G401.6 (cell line): Measurements from ENCODE around the gene F9.
"Not testable (repeated sequence)": the region's sequence is repeated elsewhere in the genome, so short reads cannot be mapped to it uniquely, and the experiment has no call there.

Experiments used
- FAIRE-seq: peaks from 2 replicates; lab custom pipeline; 2012; peaks lifted over from hg19 to GRCh38; lab: Jason Lieb, UNC

Gene F9

DNA sequence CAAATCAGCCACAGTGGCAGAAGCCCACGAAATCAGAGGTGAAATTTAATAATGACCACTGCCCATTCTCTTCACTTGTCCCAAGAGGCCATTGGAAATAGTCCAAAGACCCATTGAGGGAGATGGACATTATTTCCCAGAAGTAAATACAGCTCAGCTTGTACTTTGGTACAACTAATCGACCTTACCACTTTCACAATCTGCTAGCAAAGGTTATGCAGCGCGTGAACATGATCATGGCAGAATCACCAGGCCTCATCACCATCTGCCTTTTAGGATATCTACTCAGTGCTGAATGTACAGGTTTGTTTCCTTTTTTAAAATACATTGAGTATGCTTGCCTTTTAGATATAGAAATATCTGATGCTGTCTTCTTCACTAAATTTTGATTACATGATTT is at the start of gene F9:
F9 (plus strand) TSS at position 190 of the 400 bp plus-strand sequence; CDS start at position 216, 26 bp downstream.
- no peak for FAIRE-seq

DNA sequence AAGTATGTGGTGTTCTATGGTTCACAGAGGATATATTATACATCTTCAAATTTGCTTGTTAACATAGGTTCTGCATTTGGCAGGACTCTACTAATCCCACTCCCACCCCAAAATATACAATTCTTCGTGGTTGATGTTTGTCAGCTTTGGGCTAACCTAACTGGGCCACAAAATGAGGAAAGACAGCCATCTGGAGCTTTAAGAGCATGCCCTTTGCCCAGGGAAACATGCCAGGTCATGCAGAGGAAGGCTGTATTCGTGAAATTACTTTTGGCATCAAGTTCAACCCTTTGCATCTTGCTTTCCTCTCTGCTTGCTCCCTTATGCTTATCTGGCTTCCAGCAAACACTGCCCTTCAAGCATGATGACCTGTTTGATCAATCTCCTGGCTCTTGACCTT is 46.8 kb upstream of the F9 start:
- FAIRE-seq = no peak

DNA sequence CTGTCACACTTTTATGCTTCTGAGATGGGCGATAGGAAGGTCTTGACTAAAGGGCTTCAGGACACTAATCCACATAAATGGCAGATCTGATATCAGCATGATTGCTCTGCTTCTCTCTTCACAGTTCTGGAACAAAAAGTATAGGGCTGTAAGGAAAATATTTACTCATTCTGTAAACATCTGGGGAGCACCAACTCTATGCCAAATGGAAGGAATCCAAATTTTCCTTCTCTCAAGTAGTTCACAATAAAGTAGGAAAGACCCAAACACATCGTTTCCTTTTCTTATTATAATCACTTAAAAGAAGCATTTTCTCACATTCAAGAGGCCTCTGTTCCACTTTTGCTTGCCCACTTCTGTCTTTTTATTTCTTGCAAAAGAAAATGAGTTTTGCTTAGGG is 45.9 kb upstream of the F9 start:
- FAIRE-seq = no peak

DNA sequence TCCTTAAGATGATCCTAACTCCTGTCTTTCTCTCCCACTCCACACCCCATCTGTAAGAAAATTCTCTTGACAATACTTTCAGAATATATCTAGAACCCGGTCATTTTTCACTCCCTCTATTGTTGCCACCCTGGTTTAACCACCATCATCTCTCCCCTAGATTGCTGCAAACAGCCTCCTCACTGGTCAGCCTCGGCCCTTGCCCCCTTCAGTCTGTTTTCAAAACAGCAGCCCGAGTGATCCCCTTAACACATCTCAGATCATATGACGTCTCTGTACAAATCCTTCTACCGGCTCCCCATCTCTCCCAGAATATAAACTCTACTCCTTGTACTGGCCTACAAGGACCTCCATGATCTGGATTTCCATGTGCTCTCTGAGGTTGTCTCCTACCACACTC is 35.2 kb upstream of the F9 start:
- FAIRE-seq = no peak

DNA sequence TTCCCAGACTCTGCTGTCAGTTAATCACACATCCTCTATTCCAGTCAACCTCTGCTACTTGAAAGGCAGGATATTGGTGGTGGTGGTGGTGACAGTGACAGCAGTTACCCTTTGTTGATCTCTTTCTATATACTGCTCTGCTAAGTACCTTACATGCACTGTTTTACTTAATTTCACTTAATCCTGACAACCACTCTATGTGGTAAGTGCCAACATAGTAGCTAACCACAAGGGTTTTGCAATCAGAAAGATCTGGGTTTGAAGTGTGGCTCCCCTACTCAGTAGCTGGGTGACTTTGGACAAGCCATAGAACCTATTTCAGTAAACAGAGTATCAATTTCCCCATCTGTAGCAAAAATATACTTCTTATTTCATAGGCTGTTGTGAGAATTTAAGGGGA is 24.2 kb upstream of the F9 start:
- FAIRE-seq = no peak

DNA sequence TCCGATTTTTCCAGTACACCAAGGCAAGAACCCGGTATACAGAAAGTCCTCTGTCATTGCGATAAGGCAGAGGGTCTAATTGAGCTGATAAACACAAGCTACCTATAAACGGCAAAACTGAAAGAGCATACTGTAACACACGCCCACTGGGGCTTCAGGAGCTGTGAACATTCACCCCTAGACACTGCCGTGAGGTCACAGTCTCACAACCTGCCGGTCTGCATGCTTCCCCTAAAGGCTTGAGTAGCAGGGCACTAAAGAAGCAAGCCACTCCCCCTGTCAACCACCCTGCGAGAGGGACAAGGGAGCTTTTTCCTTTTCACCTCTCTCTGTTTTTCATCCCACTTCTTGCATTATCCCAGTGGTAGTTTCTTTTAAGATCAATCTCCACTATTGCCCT is 22.4 kb upstream of the F9 start:
- no peak for FAIRE-seq

DNA sequence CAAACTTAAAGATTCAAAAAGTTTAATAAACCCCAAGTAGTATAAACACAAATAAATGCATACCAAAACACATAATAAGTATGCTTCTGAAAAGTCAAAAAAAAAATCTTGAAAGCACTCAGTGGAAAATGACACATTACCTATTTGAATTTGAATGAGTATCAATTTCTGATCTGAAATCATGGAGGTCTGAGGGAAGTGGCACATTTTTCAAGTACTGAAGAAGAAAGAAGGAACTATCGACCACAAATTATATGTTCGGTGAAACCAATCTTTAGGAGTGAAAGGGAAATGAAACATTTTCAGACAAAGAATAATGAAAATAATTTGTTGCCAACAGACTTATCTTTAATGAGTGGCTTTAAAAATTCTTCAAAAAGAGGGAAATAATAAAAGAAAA is 12.1 kb upstream of the F9 start:
- FAIRE-seq = no peak

DNA sequence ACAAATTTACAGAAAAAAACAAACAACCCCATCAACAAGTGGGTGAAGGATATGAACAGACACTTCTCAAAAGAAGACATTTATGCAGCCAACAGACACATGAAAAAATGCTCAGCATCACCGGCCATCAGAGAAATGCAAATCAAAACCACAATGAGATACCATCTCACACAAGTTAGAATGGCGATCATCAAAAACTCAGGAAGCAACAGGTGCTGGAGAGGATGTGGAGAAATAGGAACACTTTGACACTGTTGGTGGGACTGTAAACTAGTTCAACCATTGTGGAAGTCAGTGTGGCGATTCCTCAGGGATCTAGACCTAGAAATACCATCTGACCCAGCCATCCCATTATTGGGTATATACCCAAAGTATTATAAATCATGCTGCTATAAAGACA is 1.7 kb upstream of the F9 start:
- FAIRE-seq = not testable (repeated sequence)

DNA sequence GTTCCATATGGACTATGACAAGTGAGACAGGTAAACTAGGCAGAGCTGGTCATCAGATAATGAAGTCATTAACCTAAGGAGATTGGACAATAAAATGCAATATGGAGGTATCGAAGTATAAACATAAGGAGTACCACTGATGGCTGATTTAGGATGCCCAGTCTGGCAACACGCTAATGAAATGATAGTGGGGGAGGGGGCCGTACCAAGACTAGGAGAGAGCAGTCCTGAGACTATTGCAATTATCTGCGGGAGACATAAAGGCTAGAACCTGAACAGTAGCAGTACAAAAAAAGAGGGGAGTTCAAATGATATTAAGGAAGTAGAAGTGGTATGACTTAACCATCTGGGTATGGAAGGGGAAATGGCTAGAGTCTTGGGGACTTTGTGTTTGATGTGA is 2.3 kb downstream of the F9 start:
- no peak for FAIRE-seq

DNA sequence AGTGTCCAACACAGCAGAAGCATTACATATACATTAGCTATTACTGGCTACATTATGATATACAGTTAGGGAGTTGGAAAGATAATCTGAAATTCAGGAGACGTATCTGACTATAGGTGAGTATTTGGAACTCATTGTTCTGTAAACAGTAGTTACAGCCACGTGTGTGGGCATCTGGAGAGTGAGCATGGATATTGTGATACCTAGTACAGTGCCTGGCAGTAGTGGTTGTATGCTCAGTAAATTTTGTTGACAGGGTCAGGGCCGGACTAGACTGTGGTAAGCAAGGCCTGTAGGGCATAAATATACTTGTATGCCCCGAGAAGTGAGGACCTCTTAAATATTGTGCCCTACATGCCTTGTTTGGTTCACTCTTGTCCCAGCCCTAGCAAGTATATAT is 2.9 kb downstream of the F9 start:
- no peak for FAIRE-seq

DNA sequence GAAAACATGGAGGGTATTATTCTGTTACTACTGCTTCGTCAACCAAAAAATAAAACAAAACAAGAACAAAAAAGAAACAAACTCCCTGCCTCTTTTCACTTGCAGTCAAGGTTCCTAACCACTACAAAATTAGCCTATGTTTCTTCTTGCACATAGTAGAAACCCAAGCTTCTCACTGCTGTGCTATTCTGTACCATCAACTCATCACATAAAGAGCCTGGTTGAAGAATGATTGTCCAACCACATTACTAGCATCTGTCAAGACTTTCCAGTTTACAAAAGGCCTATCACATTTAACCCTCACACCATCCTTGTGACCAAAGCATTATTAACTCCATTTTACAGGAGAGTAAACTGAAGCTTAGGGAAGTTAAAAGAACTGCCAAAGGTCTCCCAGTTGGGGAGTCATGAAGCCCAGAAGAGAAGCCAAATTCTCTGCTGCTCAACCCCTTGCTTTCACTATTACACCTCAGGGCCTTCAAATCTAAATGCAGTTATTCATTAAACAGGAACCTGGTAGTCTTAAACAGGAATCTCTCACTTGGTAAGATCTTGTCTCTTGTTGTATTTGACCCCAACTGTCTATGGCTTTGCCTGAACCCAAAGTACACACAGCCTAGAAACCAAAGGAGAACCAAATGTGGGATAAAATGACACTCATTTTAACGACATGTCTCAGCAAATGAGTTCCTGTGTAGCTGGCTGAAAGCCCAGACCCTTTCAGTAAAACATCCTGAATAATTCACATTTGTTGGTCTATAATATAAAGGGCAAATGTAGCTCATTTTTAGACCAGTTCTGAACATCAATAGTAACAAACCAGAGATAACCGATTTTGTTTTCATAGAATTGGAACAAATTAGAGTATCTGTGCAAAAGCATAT is 8.6 kb downstream of the F9 start:
- no peak for FAIRE-seq

DNA sequence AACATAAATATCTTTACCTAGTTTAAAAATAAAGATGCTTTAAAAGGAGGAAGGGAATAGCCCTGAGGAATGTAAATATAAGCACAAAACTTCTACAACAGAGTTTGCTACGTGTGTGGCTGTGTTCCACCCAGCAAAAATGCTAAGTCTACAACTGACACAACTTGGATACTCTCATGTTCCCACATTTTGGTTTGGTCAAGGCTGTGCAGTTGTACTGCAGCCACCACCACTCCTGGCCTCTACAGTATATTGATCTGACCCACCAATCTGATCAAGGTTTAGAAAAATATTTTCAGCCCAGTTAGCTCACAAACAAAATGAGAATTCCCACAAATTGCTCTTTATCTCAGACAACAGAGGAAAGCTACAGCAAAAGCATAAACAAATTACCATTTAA is 12.1 kb downstream of the F9 start:
- FAIRE-seq = no peak

DNA sequence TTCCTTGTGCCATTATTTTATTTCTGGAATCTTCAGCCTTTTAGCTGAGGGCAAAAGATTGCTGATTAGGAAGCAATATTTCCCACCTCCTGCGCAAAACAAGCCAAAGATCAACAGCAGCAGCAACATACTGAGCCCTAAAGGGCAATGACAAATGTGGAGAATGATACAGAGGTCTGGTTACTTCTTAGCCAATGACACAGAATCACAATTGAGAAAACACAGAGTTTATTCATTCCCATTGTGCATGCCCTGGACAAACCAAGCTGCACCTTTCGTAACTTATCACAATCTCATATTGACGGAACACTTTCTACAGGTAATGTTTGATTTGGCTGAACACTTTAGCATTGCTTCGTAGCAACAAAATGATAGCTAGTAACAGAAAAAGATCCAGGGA is 13.4 kb downstream of the F9 start:
- FAIRE-seq = no peak

DNA sequence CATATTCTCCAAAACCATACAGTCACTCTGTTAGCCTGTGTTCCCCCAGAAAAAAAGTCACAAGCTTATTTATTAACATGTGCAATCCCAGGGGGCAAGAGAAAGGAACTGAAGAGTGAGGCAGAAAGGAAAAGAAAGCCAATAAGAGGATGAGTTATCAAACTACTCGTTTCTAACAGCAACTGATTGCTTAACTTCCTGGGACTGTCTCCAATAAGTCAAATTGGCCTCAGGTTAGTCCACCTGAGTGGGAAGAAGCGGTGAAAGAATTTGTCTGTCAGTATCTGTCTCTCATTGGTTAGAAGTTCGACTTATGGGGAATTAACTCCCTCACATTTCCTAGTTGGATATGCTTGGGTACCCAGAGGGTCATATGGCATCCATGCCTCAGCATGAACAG is 14.1 kb downstream of the F9 start:
- FAIRE-seq = no peak

DNA sequence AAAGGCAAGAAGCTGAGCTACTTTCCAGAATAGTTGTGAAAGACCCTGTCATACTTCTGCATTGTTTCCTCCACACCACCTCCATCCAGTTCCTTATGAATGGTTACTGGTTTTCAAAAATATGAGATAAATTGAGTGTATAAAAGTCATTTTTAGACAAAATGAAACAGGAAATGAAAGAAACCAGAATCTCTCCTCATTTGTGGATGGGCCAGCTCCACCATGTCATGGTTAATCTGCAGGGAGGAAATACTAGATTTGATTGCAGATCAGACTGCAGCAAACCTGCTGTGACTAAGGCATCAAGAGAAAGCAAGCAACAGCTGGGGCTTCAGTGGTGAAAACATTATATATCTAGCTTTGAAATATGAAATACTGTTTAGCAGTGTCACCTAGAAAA is 23.8 kb downstream of the F9 start:
- no peak for FAIRE-seq

DNA sequence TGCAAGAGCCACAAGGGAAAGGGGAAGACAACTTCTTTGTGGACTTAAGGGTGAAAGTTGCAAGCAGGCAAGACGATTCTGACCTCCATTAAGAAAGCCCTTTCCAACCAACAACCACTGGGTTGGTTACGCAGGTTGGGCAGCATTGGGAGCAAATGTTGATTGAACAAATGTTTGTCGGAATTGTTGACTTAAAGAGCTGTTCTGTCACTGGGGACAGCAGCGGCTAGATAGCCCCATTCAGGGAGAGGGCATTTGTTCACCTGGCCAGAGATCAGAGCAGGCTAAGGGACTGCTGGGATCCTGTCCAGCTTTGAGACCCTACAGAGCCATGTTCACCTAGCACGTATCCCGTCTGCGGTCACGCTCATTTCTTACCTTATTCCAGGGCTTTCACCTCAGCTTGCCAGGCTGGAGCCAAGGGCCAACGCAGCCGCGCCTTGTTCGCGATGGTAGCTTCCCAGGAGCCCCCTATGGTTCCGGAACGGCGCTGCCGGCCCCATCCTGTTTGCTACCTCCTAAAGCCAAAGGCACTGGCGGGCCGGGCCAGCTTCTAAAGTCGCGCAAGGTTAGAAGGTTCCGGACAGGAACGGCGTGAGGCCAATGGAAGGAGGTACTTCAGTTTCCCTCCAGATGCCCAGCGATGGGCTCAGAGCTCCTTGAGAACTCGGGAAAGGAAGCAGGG is 24.6 kb downstream of the F9 start:
- FAIRE-seq = no peak

DNA sequence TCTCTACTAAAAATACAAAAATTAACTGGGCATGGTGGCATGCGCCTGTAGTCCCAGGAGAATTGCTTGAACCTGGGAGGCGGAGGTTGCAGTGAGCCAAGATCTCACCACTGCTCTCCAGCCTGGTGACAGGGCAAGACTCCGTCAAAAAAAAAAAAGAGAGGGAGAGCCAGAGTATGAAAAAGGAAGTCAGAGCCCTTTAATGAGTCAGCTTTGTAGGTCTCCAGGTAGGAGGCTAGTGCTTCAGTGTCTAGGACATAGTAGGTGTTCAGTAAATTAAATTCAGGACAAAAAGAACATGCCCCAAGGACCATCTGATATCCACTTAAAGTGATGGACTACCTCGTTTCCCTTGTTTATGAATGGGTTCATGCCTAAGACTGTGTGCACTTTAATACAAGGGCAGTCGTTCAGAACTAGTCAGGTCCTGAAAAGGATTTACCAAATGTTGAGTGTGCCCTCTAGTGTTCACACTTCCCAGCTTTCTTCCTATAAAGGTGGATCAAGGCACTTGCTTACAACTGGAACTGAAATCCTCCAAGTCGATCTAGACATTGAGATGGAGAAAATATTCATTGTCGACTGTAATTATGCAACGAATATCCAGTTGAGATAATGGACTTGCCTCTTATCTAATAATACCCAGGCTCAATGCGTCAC is 29.0 kb downstream of the F9 start:
- no peak for FAIRE-seq

DNA sequence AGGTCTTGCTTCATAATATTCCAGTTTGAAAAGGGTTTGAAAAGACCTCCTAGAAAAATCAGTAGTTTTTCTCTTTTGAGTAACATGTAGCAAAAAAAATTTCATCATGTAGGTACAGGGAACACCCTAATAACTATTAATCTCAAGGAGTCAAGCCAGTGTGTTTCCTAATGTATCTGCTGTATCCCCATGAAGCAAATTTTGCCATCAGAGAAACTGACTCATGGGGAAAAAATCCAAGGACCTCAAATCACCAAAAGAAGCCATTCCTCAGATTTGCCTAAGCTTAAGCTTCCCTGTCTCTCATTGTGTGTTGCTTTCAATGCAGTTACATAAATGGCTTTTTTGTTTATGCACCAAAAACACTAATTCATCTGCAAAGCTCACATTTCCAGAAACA is 29.7 kb downstream of the F9 start:
- no peak for FAIRE-seq

DNA sequence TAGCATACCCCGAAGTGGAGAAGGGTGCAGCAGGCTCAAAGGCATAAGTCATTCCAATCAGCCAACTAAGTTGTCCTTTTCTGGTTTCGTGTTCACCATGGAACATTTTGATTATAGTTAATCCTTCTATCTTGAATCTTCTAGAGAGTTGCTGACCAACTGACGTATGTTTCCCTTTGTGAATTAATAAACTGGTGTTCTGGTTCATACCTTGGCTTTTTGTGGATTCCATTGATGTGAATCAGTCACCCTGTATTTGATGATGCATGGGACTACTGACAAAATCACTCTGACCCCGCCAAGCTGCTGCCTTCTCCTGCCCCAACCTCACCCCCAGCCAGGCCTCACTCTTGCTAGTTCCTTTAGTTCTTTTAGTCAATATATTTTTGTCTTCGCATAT is 32.7 kb downstream of the F9 start:
- no peak for FAIRE-seq

DNA sequence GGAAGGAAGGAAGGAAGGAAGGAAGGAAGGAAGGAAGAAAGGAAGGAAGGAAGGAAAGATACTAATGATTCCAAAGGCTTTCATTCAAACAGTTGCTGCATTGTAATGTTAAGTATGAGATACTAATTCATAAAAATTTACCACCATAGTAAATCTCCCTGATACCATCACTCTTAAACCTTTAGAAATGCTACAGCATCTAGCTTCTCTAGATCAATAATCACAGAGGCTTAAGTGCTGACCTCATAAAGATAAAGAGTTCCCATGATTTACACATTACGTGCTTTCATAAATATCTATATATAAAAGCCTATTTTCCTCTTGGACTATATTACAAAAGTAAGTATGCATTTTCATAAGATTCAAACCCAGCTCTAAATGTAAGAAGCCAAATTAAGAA is 36.4 kb downstream of the F9 start:
- FAIRE-seq = no peak

DNA sequence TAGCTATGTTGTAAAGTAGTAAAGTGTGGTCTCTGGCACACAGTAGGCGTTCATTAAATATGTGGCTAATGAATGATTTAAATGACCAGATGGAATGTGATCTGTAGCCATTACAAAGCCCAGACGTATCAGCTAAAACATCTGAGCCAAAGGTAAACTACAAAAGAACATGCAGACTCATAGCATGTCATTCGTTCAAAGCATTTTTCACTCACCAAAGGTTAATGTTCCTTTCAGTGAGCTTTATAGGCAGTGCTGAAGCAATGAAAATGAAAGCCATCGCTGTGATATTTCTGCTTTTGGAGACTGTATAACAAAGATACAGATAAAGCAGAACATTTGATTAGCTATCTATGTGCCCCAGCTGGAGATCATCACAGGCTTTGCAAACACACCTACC is 50.5 kb downstream of the F9 start:
- no peak for FAIRE-seq

DNA sequence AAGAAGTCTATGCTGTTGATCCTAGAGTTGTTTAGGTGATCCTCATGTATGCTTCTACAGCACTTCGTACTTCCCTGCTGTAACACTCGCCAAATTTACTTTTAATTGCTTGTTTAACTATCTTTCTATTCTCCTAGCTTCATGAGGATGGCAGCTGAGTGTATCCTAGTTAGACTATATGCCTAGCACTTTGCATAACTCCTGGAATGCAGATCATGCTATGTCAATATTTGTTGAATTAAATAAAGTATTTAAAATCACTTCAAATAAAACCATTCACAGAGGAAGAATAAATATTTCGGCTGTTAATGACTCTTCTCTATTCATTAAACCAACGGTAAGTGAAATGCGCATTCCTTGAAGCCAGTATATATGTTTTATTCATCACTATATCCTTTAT is 55.1 kb downstream of the F9 start:
- FAIRE-seq = no peak

DNA sequence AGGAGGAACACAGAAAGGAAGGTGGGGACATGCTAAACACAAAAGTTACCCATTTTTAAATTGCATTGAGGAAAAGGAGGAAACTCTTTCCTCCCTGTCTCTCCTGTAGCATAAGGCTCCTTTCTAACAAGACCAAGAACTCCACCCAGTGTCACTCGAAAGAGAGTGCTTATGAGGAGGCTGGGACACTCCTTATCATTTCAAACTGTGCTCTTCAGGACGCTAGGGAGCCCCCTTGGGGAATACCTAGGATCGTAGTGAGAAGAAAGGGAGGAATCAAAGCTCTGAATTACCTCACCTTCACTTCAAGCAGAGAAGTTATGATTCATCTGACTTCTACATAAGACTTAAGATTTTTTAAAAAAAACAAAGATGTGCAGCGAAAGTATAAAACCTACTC is 65.5 kb downstream of the F9 start:
- no peak for FAIRE-seq

DNA sequence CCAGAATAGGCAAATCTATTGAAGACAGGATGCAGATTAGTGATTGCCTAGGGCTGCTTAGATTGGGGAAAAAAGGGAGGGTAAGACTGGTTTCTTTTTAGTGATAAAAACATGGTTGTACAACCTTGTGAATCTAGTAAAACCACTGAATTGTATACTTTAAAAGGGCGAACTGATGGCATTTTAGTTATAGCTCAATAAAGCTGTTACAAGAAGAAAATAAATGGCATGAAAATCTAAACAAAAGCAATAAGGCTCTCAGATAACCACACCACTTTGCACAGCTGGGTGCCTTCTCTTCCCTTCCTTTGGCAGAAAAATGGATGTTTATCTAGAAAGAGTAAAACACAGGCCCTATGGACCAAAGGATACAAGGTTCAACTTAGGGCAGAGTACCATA is 69.6 kb downstream of the F9 start:
- no peak for FAIRE-seq
